ENCODE data around the gene POLR2J2. TPM values are rescaled to one million over a fixed set of nuclear protein-coding genes. Genes with fewer than 3 reads are reported as not detected.
"Not testable (repeated sequence)": the region's sequence is repeated elsewhere in the genome, so short reads cannot be mapped to it uniquely, and the experiment has no call there.

POLR2J2 gene
- total RNA-seq, 2 donors from 2014 or later, result 18.1 to 20.9 TPM

DNA sequence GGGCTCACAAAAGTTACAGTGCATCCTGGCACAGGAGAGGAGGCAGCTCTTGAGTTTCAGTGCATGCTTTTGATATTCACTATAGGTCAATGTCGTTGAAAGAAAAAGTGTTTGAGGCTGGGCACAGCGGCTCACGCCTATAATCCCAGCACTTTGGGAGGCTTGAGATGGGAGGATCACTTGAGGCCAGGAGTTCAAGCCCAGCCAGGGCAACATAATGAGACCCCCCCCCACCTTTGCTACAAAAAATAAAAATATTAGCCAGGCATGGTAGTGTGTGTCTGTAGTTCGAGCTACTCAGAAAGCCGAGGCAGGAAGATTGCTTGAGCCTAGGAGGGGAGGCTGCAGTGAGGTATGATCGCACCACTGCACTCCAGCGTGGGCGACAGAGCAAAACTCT is 53.3 kb downstream of the POLR2J2 start:
- H3K9me3 Mint-ChIP-seq; H3K27ac Mint-ChIP-seq; H3K36me3 Mint-ChIP-seq; ATAC-seq; DNase-seq (ENCODE audit: low spot score in 2 of 2): not testable (repeated sequence)

- H3K27ac Mint-ChIP-seq, H3K9me3 Mint-ChIP-seq, H3K36me3 Mint-ChIP-seq: not testable (repeated sequence)
- DNase-seq (ENCODE audit: low spot score in 2 of 2), result peak; percentile 54 to 61
- peak; percentile 87 to 95 for ATAC-seq
Observed at GRCh38 chr7:102616507-102617125, 54.8 kb downstream of the POLR2J2 start, which contains the start of gene RASA4. TSS of gene RASA4 (minus strand) at chr7:102616756. CDS start at chr7:102616689, 67 bp downstream.

Other genes with a start within 250 kb of the POLR2J2 start
- 10 to 100 TPM; 25.8 to 26.7 TPM for gene ORAI2, start 238.1 kb downstream of the POLR2J2 start, total RNA-seq
- gene ALKBH4, start 206.8 kb downstream of the POLR2J2 start, total RNA-seq, result 1 to 10 TPM; 8.2 to 9.3 TPM
- 10 to 100 TPM; 11.6 to 12.5 TPM for gene LRWD1, start 206.7 kb downstream of the POLR2J2 start, total RNA-seq
- 10 to 100 TPM; 56.9 to 79.6 TPM for gene POLR2J, start 192.7 kb downstream of the POLR2J2 start, total RNA-seq
- 10 to 100 TPM; 21.8 to 23.9 TPM for gene RASA4B, start 153.9 kb downstream of the POLR2J2 start, total RNA-seq
- gene UPK3BL2, start 128.0 kb downstream of the POLR2J2 start, total RNA-seq, result 10 to 100 TPM; 23.3 to 26.0 TPM
- not detected for gene SPDYE2, start 120.4 kb downstream of the POLR2J2 start, total RNA-seq
- gene POLR2J3, start 99.1 kb downstream of the POLR2J2 start, total RNA-seq, result 10 to 100 TPM; 68.5 to 69.1 TPM
- 10 to 100 TPM; 47.8 to 79.4 TPM for gene RASA4, start 54.9 kb downstream of the POLR2J2 start, total RNA-seq
- gene UPK3BL1, start 28.9 kb downstream of the POLR2J2 start, total RNA-seq, result 10 to 100 TPM; 38.5 to 43.4 TPM
- not detected for gene SPDYE2B, start 21.3 kb downstream of the POLR2J2 start, total RNA-seq
- gene FAM185A, start 77.3 kb upstream of the POLR2J2 start, total RNA-seq, result 1 to 10 TPM; 5.7 to 9.2 TPM
- not detected for gene LRRC17, start 241.3 kb upstream of the POLR2J2 start, total RNA-seq